ACHN (cell line): Measurements from ENCODE around the gene TMEM225B.
"Not testable (repeated sequence)": the region's sequence is repeated elsewhere in the genome, so short reads cannot be mapped to it uniquely, and the experiment has no call there.

Experiments
- DNase-seq: peaks from one replicate; pipeline ENCODE4 v3.0.0-alpha.2; 2015
- in situ Hi-C: cut with HindIII; loops from 2 replicates; pipeline ENCODE4 v1.10.0; 2017; ENCODE audit warnings: low sequenced_read_pairs, low pct_ligation_motif_present, low pct_unique_long_range_greater_than_20kb

The TMEM225B gene

GRCh38 chr7:99643464-99643863, 45.4 kb downstream of the TMEM225B start:
- DNase-seq = no peak
- in situ Hi-C loops = no loop called here

- in situ Hi-C loops = no loop called here
- no peak for DNase-seq
Measured at GRCh38 chr7:99644431-99644830, 46.4 kb downstream of the TMEM225B start.

DNA sequence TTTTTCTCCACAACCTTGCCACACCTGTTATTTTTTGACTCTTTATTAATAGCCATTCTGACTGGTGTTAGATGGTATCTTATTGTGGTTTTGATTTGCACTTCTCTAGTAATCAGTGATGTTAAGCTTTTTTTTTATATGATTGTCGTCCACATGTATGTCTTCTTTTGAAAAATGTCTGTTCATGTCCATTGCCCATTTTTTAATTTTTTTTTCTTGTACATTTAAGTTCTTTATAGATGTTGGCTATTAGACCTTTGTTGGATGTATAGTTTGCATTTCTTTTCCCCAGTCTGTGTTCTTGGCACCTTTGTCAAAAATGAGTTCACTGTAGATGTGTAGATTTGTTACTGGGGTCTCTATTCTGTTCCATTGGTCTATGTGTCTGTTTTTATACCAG, 47.5 kb downstream of the TMEM225B start:
- in situ Hi-C loops = no loop called here

GRCh38 chr7:99648843-99649242, 50.8 kb downstream of the TMEM225B start:
- in situ Hi-C loops = no loop called here
- no peak for DNase-seq

More for the DNA sequence above, 47.5 kb downstream of the TMEM225B start:
- no peak for DNase-seq

- no peak for DNase-seq
- in situ Hi-C loops = no loop called here
Measured at GRCh38 chr7:99651290-99651689, 53.2 kb downstream of the TMEM225B start.

DNA sequence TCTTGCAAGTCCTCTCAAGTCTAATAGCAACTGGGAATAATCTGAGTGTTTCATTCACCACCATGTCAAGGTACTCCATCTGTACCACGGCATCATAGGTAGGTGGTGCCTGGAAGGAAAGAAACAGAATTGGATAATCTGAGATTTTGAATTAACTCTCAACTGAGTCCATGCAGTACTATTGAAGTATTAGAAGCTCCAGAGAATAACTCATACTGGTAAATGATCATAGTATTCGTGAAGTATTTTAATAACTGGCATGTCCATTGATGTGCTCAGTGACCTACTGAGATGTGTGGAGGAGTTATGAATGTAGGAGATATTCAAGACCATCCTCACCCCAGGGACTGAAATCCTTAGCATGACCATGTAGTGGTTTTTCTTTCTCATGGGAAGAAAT, 54.6 kb downstream of the TMEM225B start:
- in situ Hi-C loops = no loop called here

DNA sequence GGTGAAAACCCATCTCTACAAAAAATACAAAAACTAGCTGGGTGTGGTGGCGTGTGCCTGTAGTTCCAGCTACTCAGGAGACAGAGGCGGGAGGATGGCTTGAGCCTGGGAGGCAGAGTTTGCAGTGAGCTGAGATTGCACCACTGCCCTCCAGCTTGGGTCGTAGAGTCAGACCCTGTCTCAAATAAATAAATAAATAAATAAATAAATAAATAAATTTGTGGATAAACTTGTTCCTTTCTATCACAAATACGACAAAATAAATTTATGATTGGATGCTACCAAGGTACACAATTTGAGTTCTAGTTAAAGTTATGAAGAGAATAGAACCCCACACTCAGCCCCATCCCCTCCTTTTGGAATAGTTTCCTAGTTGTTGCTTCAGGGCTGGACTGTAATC, 55.2 kb downstream of the TMEM225B start:
- in situ Hi-C loops, DNase-seq: not testable (repeated sequence)

More for the DNA sequence above, 54.6 kb downstream of the TMEM225B start:
- no peak for DNase-seq

- in situ Hi-C loops = no loop called here
- no peak for DNase-seq
Measured at GRCh38 chr7:99653754-99654153, 55.7 kb downstream of the TMEM225B start.

GRCh38 chr7:99654626-99655025, 56.6 kb downstream of the TMEM225B start:
- in situ Hi-C loops, DNase-seq: not testable (repeated sequence)

DNA sequence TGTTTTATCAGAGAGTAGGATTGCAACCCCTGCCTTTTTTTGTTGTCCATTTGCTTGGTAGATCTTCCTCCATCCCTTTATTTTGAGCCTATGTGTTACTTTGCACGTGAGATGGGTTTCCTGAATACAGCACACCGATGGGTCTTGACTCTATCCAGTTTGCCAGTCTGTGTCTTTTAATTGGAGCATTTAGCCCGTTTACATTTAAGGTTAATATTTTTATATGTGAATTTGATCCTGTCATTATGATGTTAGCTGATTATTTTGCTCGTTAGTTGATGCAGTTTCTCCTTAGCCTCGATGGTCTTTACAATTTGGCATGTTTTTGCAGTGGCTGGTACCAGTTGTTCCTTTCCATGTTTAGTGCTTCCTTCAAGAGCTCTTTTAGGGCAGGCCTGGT, 59.8 kb downstream of the TMEM225B start:
- in situ Hi-C loops, DNase-seq: not testable (repeated sequence)
